Neural progenitor cell (in vitro differentiated cells): ENCODE measurements around the gene MRPS6.

ENCODE experiments used
- EZH2 ChIP-seq: fragments of 200-600 bp; sonication (generic); IDR thresholded peaks from 2 replicates; pipeline ENCODE4 v1.6.1; 2017; ENCODE audit warnings: antibody characterized with exemption, mild to moderate bottlenecking, moderate library complexity
- EZH2phosphoT487 ChIP-seq: fragments of 200-600 bp; sonication (generic); IDR thresholded peaks from 2 replicates; pipeline ENCODE4 v1.6.1; 2017; ENCODE audit warnings: antibody characterized with exemption
- TF ChIP-seq, protein P1 (sequence below): fragments of 200-600 bp; sonication (generic); IDR thresholded peaks from 2 replicates; pipeline ENCODE4 v1.5.1; 2017; ENCODE audit warnings: antibody characterized with exemption, mild to moderate bottlenecking

DNA sequence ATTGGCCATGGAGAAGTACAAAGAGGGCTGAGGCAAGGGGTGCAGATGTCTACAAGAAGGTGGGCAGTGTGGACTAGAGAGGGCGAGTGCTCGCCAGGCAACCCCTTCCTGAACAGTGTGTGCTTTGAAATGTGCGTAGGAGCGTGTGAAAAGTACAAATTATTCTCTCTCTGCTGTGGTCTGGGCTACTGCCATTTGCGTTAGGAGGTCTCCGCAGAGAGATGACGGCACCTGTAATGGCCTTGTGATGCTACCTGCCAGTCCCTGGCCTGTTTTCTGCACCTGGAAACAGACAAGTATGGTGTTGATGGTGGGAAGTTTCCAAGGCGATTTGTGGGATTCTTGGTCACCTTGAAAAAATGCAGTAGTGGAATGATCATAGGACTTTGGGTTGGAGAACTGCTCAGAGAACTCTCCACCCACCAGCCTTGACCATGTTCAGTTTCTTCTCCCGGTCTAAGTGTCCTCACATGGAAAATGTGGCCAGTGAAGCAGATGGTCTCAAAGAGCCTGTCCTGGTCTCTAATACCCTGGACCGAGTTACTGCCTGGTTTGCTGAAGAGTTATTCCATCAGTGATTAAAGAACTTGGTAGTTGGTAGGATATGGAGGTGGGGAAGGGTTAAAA is 74.5 kb downstream of the MRPS6 start:
- TF ChIP-seq, protein P1, sequence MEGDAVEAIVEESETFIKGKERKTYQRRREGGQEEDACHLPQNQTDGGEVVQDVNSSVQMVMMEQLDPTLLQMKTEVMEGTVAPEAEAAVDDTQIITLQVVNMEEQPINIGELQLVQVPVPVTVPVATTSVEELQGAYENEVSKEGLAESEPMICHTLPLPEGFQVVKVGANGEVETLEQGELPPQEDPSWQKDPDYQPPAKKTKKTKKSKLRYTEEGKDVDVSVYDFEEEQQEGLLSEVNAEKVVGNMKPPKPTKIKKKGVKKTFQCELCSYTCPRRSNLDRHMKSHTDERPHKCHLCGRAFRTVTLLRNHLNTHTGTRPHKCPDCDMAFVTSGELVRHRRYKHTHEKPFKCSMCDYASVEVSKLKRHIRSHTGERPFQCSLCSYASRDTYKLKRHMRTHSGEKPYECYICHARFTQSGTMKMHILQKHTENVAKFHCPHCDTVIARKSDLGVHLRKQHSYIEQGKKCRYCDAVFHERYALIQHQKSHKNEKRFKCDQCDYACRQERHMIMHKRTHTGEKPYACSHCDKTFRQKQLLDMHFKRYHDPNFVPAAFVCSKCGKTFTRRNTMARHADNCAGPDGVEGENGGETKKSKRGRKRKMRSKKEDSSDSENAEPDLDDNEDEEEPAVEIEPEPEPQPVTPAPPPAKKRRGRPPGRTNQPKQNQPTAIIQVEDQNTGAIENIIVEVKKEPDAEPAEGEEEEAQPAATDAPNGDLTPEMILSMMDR, result no peak
- TF ChIP-seq EZH2, result no peak
- TF ChIP-seq EZH2phosphoT487, result no peak
